Spleen (tissue), 11 donors: ENCODE measurements around the gene NISCH. TPM values are rescaled to one million over a fixed set of nuclear protein-coding genes. Genes with fewer than 3 reads are reported as not detected.

Experiments
- DNase-seq: peaks from one replicate; pipeline ENCODE4 v3.0.0-alpha.2; 2020
- H3K27ac ChIP-seq, 8 donors: fragments of 200-600 bp; sonication (generic) in 7 of 8; 1 replicate in 4 of 8; 2 replicates in 4 of 8; pipeline versions ENCODE4 v1.5.0 to v1.8.0; 2016 to 2021; ENCODE audit warnings: inconsistent platforms in 4 of 8, mild to moderate bottlenecking in 4 of 8, moderate library complexity in 1 of 8
- H3K27me3 ChIP-seq, 7 donors: fragments of 200-600 bp; sonication (generic) in 6 of 7; replicated peaks in 1 of 7; 1 replicate in 4 of 7; 2 replicates in 3 of 7; pipeline versions ENCODE4 v1.5.0 to v1.8.0; 2016 to 2021; ENCODE audit warnings: inconsistent platforms in 3 of 7, mild to moderate bottlenecking in 1 of 7
- H3K36me3 ChIP-seq, 6 donors: fragments of 200-600 bp; sonication (generic) in 5 of 6; 1 replicate in 4 of 6; 2 replicates in 2 of 6; pipeline versions ENCODE4 v1.5.0 to v1.8.0; 2016 to 2021; ENCODE audit warnings: inconsistent platforms in 2 of 6
- H3K4me1 ChIP-seq, 6 donors: fragments of 200-600 bp; sonication (generic) in 5 of 6; 1 replicate in 3 of 6; 2 replicates in 3 of 6; pipeline versions ENCODE4 v1.5.0 to v1.8.0; 2016 to 2021; ENCODE audit warnings: inconsistent platforms in 3 of 6
- H3K4me3 ChIP-seq, 8 donors: fragments of 200-600 bp; sonication (generic) in 7 of 8; 1 replicate in 4 of 8; 2 replicates in 4 of 8; pipeline versions ENCODE4 v1.5.0 to v1.8.0; 2016 to 2021; ENCODE audit warnings: inconsistent platforms in 4 of 8, mild to moderate bottlenecking in 4 of 8, moderate library complexity in 2 of 8
- H3K9me3 ChIP-seq, 8 donors: fragments of 200-600 bp; sonication (generic) in 7 of 8; 1 replicate in 4 of 8; 2 replicates in 4 of 8; pipeline versions ENCODE4 v1.5.0 to v1.8.0; 2016 to 2021; ENCODE audit warnings: inconsistent platforms in 4 of 8
- POLR2A ChIP-seq, 3 donors: fragments of 450-650 bp; IDR thresholded peaks; one replicate each; pipeline ENCODE4 v1.5.1; 2017; ENCODE audit warnings: antibody characterized with exemption in 3 of 3, mild to moderate bottlenecking in 1 of 3
- POLR2AphosphoS5 ChIP-seq, 3 donors: sonication (generic); formaldehyde crosslinking; IDR thresholded peaks; one replicate each; pipeline ENCODE4 v1.5.1; 2017; ENCODE audit warnings: antibody characterized with exemption in 3 of 3
- WGBS, 5 donors: extraction: QIAGEN DNeasy Blood & Tissue Kit in 3 of 5; methylation state at CpG; one replicate each; pipeline versions ENCODE4 v1.1.5 to v1.1.7; 2013 to 2018; 5-methylcytosine and 5-hydroxymethylcytosine counted together
- intact Hi-C: fragments of 100-400 bp; cut with DNase I; formaldehyde crosslinking; loops from one replicate; pipeline ENCODE4 v1.15.0; 2023; ENCODE audit warnings: low total_unique reads
- polyA plus RNA-seq, 3 donors: library from polyadenylated mRNA; stranded (reverse); fragments of 200-250 nt; gene quantifications; one replicate each; pipeline ENCODE4 v1.2.1, GENCODE V29; 2013
- total RNA-seq, 7 donors: library from RNA; depleted of rRNA in 3 of 7; stranded (reverse); fragments of >200 nt in 3 of 7; fragmentation: NEBNext Ultra II Directional in 4 of 7; extraction: Animal tissue kit (Norgen Biotek cat#: 25700) in 4 of 7; gene quantifications; one replicate each; pipeline versions ENCODE4 v1.1.0 to v1.2.1, GENCODE V29; 2016 to 2021
- TF ChIP-seq, protein P1 (sequence below), 11 experiments: fragments of 200-600 bp in 7 of 11; fragments of 450-650 bp in 4 of 11; sonication (generic) in 4 of 11; IDR thresholded peaks in 8 of 11; conservative IDR thresholded peaks in 3 of 11; 1 replicate in 7 of 11; 2 replicates in 4 of 11; pipeline versions ENCODE4 v1.4.0 to v1.8.0; 2016 to 2021; ENCODE audit warnings: antibody characterized with exemption in 11 of 11, inconsistent platforms in 4 of 11, mild to moderate bottlenecking in 1 of 11
- donor health status: healthy with polysubstance abuse.
- donor health status: DM: no; HTN: no; CAD: no; lungs with moderate emphysema.
- donor health status: DM: no; HTN: no; CAD: no.
- donor health status: Bipolar disorder and iron deficiency.
- donor health status: healthy.
- donor health status: DM: no; HTN: no; CAD: no.
- donor health status: DM: yes; HTN: yes; CAD: no.

NISCH gene
- total and polyA plus RNA-seq, 10 donors = 18.9 to 92.7 (median 78.8) TPM

DNA sequence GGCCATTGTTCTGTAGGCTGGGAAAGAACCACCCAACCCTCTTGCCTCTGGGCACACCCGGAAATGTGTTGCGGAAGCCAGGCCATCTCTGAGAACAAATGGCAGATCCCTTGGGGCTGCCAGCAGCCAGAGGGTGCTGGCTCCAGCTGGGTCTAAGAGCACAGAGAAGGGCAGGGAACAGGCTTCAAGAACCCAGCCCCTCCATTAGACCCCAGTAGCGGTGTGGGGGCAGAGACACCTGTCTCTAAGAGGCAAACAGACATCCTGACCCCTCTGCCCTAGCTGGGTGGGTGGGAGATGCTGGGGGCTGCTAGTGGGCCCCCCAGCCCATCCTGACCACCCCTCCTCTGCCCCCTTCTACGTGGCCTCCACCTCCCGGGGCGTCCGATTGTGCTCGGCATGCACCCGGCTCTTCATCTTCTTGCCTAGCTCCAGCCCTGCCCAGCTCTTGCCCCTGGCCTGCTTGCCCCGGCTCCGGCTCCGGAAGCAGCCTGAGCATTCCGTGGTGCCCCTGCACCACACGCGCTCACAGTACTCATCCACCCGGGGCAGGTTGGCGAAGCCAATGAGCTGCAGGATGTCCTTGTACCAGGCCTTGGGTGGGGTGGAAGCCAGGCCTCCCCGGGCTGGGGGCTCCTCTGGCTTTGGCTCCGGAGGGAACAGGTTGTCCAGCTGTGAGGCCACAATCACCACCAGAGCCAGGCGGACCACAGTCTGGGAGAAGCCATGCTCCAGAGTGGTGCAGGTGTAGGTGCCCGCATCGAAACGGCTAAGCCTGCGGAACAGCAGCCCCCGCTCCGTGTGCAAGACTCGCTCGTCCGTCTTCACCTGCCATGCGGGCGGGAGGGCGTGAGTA, 19.9 kb upstream of the NISCH start:
- Histone ChIP-seq H3K27ac (peak overlapping the region in 2 of 8 donors; percentile 5 to 35), H3K27me3 (no peaks in the 10 kb centered on the region), H3K9me3 (no peaks in the 10 kb centered on the region), H3K4me3 (no peak overlapping the region), H3K36me3 (no peaks in the 10 kb centered on the region), H3K4me1 (peaks cover 0 to 59% (median 22%) of the 10 kb centered on the region in 6 donors)
- 71 to 96% (median 92%) methylated on average over 12 to 32 of the region's 32 CpGs for WGBS, 5 donors
- TF ChIP-seq POLR2A (IDR thresholded peaks at IDR 0.05) (no peak), POLR2AphosphoS5 (IDR thresholded peaks at IDR 0.05) (peak in 1 of 3 donors; percentile 34)
- intact Hi-C loops = no loop called here
- DNase-seq = peak; percentile 65

DNA sequence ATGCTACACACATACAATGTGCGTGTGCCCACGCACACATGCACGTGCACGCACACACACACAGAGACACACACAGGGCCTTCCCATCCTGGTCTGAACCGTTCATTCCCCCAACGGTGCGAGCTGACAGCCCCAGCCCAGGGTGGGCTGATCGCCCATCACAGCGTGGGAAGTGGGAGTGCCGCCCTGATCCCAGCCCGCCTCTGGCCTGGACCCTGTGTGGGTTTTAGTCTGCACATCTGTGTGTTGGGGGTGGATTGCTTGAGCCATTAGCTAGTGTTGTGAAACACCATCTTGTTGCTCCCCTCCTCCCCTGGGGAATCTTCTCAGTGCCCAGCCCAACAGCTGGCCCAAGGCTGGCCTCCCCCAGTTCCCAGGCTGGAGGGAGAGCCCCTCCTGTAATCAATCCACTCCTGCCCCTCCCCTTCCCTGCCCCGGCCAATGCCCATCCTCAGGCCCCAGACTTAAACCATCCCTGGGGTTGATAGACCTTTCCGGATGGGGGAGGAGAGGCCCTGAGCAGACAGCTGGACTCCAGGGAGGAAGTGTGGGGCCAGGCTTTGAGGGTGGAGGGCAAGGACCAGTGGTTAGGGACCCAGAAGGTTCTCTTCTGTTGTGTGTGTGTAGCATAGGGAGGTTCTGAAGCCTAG, 18.8 kb upstream of the NISCH start:
- H3K4me1 ChIP-seq = peaks cover 0 to 59% (median 22%) of the 10 kb centered on the region in 6 donors
- no peaks in the 10 kb centered on the region for H3K36me3 ChIP-seq
- H3K27me3 ChIP-seq = no peaks in the 10 kb centered on the region
- no peak for DNase-seq
- 73 to 82% (median 76%) methylated on average over 4 to 13 of the region's 13 CpGs for WGBS, 5 donors
- no peak overlapping the region for H3K4me3 ChIP-seq
- intact Hi-C loops = no loop called here
- TF ChIP-seq POLR2AphosphoS5 (IDR thresholded peaks at IDR 0.05) = peak in 1 of 3 donors; percentile 28
- TF ChIP-seq POLR2A (IDR thresholded peaks at IDR 0.05) = no peak
- H3K27ac ChIP-seq = peak overlapping the region in 4 of 8 donors; percentile 1 to 35 (median 17)
- no peaks in the 10 kb centered on the region for H3K9me3 ChIP-seq

DNA sequence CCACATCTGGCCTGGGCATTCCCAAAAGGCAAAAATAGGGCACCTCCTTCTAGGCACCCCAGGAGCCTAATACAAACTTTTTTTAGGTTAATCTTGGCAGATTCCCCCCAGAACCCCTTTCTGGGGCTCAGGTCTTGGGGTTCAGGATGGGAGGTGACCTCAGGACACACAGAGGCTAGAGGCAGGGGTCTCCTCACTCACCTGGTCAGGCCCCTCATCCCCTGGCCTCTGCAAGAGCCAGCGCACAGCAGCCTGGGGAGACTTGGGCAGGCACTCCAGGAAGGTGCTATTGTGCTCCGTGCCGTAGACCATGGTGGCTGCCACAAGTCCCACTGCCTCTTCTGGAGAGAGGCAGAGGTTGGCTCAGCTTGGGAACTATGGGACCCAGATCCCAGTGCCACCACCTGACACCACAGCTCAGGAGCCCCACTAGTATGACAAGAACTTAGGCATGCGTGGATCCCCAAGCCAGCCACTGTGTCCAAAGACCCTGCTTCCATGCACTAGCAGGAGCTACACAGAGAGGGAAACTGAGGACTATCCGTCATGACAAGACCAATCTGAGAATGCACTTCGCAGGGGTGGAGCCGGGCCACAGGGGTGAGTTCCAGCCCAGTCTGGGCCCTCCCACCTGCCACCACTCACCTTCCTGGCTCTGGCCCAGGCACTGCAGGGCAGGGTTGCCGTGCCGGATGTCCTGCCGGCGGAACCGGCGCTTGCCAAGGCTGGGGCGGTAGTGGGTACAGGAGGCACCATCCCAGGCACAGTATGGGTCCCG, 17.9 kb upstream of the NISCH start:
- H3K9me3 ChIP-seq = no peaks in the 10 kb centered on the region
- H3K4me1 ChIP-seq = peaks cover 0 to 51% (median 18%) of the 10 kb centered on the region in 6 donors
- no peaks in the 10 kb centered on the region for H3K27me3 ChIP-seq
- no peak for TF ChIP-seq POLR2A (IDR thresholded peaks at IDR 0.05)
- TF ChIP-seq, protein P1, sequence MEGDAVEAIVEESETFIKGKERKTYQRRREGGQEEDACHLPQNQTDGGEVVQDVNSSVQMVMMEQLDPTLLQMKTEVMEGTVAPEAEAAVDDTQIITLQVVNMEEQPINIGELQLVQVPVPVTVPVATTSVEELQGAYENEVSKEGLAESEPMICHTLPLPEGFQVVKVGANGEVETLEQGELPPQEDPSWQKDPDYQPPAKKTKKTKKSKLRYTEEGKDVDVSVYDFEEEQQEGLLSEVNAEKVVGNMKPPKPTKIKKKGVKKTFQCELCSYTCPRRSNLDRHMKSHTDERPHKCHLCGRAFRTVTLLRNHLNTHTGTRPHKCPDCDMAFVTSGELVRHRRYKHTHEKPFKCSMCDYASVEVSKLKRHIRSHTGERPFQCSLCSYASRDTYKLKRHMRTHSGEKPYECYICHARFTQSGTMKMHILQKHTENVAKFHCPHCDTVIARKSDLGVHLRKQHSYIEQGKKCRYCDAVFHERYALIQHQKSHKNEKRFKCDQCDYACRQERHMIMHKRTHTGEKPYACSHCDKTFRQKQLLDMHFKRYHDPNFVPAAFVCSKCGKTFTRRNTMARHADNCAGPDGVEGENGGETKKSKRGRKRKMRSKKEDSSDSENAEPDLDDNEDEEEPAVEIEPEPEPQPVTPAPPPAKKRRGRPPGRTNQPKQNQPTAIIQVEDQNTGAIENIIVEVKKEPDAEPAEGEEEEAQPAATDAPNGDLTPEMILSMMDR (IDR thresholded peaks at IDR 0.05 in 8 of 11, conservative IDR thresholded peaks at IDR 0.05 in 3 of 11) = no peak
- peak; percentile 17 to 73 (median 60) for TF ChIP-seq POLR2AphosphoS5 (IDR thresholded peaks at IDR 0.05)
- WGBS, 5 donors = 87 to 97% (median 95%) methylated on average over 7 to 15 of the region's 15 CpGs
- no peaks in the 10 kb centered on the region for H3K36me3 ChIP-seq
- H3K27ac ChIP-seq = peak overlapping the region in 4 of 8 donors; percentile 1 to 35 (median 14)
- DNase-seq = no peak
- H3K4me3 ChIP-seq = no peak overlapping the region
- intact Hi-C loops = no loop called here

DNA sequence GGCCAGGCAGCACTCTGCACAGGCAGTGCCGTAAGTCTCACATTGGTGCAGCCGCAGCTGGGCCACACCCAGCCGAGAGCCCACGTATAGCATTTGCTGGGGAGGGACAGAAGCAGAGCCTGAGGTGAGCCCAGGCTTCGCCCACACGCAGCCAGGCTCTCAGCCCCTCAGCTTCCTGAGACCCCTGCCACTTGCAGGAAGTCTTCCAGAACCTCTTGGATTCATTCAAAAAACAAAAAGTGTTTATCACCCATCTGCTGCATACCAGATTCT, 17.4 kb upstream of the NISCH start:
- no peak for DNase-seq
- no peak overlapping the region for H3K27ac ChIP-seq
- intact Hi-C loops = no loop called here
- no peaks in the 10 kb centered on the region for H3K27me3 ChIP-seq
- TF ChIP-seq POLR2A (IDR thresholded peaks at IDR 0.05) = no peak
- TF ChIP-seq, protein P1 (IDR thresholded peaks at IDR 0.05 in 8 of 11, conservative IDR thresholded peaks at IDR 0.05 in 3 of 11) = no peak
- no peak overlapping the region for H3K4me3 ChIP-seq
- H3K9me3 ChIP-seq = no peaks in the 10 kb centered on the region
- H3K4me1 ChIP-seq = peaks cover 0 to 46% (median 13%) of the 10 kb centered on the region in 6 donors
- WGBS, 5 donors = 77 to 95% (median 87%) methylated on average over 6 of the region's 6 CpGs
- no peaks in the 10 kb centered on the region for H3K36me3 ChIP-seq
